Thoracic aorta (tissue), 2 donors: ENCODE data around the gene GPC1. TPM values are rescaled to one million over a fixed set of nuclear protein-coding genes. Genes with fewer than 3 reads are reported as not detected.

Experiments
- ATAC-seq: fragments of 150-250 bp; one replicate; pipeline ENCODE4 v1.8.0; 2017; ENCODE audit warnings: low read depth; ENCODE audit not compliant: insufficient number of reproducible peaks, low FRiP score
- DNase-seq: peaks from one replicate; pipeline ENCODE4 v3.0.0-alpha.2; 2020; ENCODE audit warnings: low spot score
- H3K27ac ChIP-seq, 2 donors: fragments of 200-600 bp; sonication (generic); 1 replicate in 1 of 2; 2 replicates in 1 of 2; pipeline ENCODE4 v1.5.1; 2016; ENCODE audit warnings: mild to moderate bottlenecking in 2 of 2, moderate library complexity in 2 of 2
- H3K27me3 ChIP-seq: fragments of 200-600 bp; sonication (generic); replicated peaks from 2 replicates; pipeline ENCODE4 v1.6.0; 2016; ENCODE audit warnings: mild to moderate bottlenecking; ENCODE audit not compliant: insufficient read depth
- H3K36me3 ChIP-seq: fragments of 200-600 bp; sonication (generic); one replicate; pipeline ENCODE4 v1.5.1; 2016
- H3K4me1 ChIP-seq, 2 donors: fragments of 200-600 bp; sonication (generic); 1 replicate in 1 of 2; 2 replicates in 1 of 2; pipeline versions ENCODE4 v1.5.1 to v1.6.0; 2016; ENCODE audit warnings: low read depth in 2 of 2, mild to moderate bottlenecking in 1 of 2; ENCODE audit not compliant: control insufficient read depth in 1 of 2
- H3K4me3 ChIP-seq: fragments of 200-600 bp; sonication (generic); 2 replicates; pipeline ENCODE4 v1.5.1; 2016; ENCODE audit warnings: mild to moderate bottlenecking
- H3K9me3 ChIP-seq: fragments of 200-600 bp; sonication (generic); 2 replicates; pipeline ENCODE4 v1.5.1; 2016
- total RNA-seq, 2 donors: library from RNA; depleted of rRNA; stranded (reverse); fragments of >200 nt; gene quantifications; one replicate each; pipeline versions ENCODE4 v1.1.0 to v1.2.3, GENCODE V29; 2016
- TF ChIP-seq, protein P1 (sequence below): fragments of 200-600 bp; sonication (generic); IDR thresholded peaks from one replicate; pipeline ENCODE4 v1.5.1; 2019; ENCODE audit warnings: antibody characterized with exemption

GPC1 gene
- total RNA-seq, 2 donors from 2014 or later: 94.2 to 162 TPM

DNA sequence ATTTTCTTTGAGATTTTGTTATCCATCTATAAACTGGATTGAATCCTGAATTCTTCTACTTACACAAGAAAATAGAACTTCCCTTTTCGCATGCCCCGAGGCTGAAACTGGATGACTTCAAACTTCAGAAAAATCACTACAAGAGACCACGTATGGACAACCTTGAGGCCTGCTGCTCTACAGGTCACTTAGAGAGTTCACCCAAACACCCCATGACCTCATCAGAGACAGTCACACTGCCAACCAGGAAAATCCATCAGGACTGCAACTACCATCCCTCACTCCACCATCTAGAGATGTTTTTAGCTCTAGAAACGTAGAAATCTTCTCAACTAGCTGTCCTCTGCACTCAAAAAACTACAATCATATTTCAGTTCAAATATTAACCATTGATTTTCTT lies 18.6 kb upstream of the GPC1 start:
- TF ChIP-seq, protein P1, sequence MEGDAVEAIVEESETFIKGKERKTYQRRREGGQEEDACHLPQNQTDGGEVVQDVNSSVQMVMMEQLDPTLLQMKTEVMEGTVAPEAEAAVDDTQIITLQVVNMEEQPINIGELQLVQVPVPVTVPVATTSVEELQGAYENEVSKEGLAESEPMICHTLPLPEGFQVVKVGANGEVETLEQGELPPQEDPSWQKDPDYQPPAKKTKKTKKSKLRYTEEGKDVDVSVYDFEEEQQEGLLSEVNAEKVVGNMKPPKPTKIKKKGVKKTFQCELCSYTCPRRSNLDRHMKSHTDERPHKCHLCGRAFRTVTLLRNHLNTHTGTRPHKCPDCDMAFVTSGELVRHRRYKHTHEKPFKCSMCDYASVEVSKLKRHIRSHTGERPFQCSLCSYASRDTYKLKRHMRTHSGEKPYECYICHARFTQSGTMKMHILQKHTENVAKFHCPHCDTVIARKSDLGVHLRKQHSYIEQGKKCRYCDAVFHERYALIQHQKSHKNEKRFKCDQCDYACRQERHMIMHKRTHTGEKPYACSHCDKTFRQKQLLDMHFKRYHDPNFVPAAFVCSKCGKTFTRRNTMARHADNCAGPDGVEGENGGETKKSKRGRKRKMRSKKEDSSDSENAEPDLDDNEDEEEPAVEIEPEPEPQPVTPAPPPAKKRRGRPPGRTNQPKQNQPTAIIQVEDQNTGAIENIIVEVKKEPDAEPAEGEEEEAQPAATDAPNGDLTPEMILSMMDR: no peak
- H3K9me3 ChIP-seq: peaks cover 6% of the 10 kb centered on the region
- H3K27ac ChIP-seq: no peak overlapping the region
- H3K4me1 ChIP-seq: no peaks in the 10 kb centered on the region
- no peak for ATAC-seq
- no peaks in the 10 kb centered on the region for H3K27me3 ChIP-seq
- DNase-seq: no peak
- H3K36me3 ChIP-seq: no peaks in the 10 kb centered on the region
- H3K4me3 ChIP-seq: no peak overlapping the region

DNA sequence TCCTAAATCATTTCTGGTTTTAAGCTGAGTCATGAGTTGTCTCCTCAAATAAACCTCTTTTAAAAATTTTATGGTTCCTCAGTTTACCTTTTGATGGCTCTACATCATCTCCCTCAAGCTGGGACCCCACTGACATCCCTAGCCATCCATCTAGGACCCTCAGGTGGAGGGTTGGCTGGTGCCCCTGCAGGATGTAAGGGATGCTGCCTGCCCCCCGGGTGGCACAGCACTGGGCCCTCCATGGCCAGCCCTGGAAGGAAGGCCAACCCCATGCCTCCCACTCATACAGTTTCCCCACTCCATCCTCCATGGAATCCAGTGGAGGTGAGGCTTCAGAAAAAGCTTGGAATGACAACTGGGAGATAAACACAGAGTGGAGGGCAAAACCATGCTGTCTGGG lies 17.2 kb upstream of the GPC1 start:
- H3K9me3 ChIP-seq: peaks cover 8% of the 10 kb centered on the region

DNA sequence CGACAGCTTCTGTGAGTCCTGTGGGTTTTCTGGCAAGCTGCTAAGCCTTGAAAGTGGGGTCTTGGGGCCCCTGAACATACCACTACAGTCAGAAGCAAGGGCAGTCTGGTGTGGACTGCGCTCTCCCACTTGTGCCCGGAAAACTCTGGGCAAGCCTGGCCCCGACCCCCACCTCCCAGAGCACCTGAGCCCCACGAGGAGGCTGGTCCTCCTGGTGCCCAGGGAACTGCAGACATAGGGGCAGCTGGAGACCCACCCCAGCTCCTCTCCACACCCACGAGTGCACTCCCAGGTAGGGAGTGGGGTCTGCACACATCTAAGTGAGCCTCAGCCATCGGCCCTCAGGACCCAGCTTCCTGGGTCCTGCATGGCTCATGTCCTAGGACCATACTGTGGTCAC lies 16.2 kb upstream of the GPC1 start:
- no peaks in the 10 kb centered on the region for H3K36me3 ChIP-seq
- TF ChIP-seq, protein P1: no peak
- H3K27me3 ChIP-seq: no peaks in the 10 kb centered on the region
- no peak for DNase-seq
- peaks cover 8% of the 10 kb centered on the region for H3K9me3 ChIP-seq
- H3K4me1 ChIP-seq: no peaks in the 10 kb centered on the region
- ATAC-seq: no peak
- no peak overlapping the region for H3K27ac ChIP-seq
- H3K4me3 ChIP-seq: no peak overlapping the region

More for the DNA sequence above, 17.2 kb upstream of the GPC1 start:
- no peak overlapping the region for H3K27ac ChIP-seq
- H3K27me3 ChIP-seq: no peaks in the 10 kb centered on the region
- TF ChIP-seq, protein P1: no peak
- H3K4me1 ChIP-seq: no peaks in the 10 kb centered on the region
- H3K36me3 ChIP-seq: no peaks in the 10 kb centered on the region
- no peak for ATAC-seq
- no peak overlapping the region for H3K4me3 ChIP-seq
- no peak for DNase-seq

DNA sequence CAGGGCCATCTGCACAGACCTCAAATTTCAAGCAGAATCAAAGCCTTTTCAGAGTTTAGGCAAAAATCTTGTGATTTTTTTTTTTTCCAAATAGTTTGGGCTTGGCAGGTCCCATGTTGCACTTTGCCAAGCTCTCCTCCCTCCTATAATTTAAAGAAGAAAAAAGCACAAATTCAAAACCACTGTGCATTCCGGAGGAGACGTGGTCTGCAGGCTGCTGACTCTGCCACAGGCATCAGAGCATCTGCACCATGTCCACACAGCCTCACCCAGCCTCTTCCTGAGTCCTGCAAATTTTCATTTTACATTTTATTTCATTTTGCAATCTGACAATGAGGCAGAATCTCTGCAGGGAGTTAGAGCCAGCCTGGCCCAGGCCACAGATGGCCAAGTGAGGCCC lies 15.7 kb upstream of the GPC1 start:
- Histone ChIP-seq H3K27me3 (no peaks in the 10 kb centered on the region), H3K9me3 (peaks cover 8% of the 10 kb centered on the region), H3K36me3 (no peaks in the 10 kb centered on the region), H3K4me1 (no peaks in the 10 kb centered on the region), H3K27ac (no peak overlapping the region), H3K4me3 (no peak overlapping the region)
- no peak for DNase-seq
- TF ChIP-seq, protein P1: no peak
- no peak for ATAC-seq

DNA sequence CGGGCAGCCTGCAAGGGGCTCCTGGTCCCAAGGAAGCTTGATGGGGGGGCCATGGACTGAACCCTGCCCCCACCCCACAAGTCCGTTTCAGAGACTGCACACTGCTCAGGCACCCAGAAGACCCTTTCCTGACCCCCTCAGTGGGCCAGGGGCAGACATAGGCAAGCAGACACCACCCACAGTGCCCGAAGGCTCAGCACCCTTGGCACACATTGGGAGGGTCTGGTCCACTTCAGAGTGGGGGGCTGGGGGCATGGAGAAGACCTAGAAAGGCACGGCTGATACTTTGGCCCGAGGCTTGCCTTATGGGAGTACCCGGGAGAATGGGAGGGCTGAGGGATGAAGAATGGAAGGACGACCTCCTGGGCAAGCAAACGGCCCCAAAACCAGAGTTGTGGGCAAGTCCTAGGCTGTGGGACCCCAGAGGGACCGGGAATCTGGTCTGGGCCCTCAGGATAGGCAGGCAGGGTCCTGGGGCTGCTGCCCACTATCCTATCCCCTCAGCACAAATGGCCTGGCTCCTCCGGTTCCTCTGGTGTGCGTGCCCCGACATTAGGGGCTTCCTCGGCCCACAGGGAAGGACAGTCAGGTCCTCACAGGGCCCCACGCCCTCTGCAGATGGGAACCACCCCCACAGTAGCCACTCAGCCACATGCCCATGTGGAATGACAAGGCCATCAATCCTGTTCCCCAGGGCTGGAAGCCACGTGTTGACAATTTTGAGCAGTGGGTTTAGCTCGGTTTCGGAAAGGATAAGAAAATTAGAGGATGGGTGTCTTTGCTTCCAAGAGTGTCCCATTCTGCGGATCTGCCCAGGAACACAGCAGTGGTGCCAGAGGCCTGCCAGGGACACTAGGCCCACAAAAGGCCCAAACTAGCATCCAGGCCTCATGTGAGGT lies 15.0 kb upstream of the GPC1 start:
- Histone ChIP-seq H3K9me3 (peaks cover 8% of the 10 kb centered on the region), H3K4me1 (no peaks in the 10 kb centered on the region), H3K36me3 (no peaks in the 10 kb centered on the region), H3K4me3 (no peak overlapping the region), H3K27me3 (no peaks in the 10 kb centered on the region), H3K27ac (no peak overlapping the region)
- TF ChIP-seq, protein P1: no peak
- no peak for ATAC-seq
- DNase-seq: no peak
